Liver (tissue), 3 donors: ENCODE data around the gene MRPL41.
"Not testable (repeated sequence)": the region's sequence is repeated elsewhere in the genome, so short reads cannot be mapped to it uniquely, and the experiment has no call there.

Experiments used
- ATF3 ChIP-seq: IDR thresholded peaks from 2 replicates; pipeline ENCODE4 v1.6.1; 2016; ENCODE audit warnings: antibody characterized with exemption
- CTCF ChIP-seq: fragments of 150-350 bp; IDR thresholded peaks from 2 replicates; pipeline ENCODE4 v1.5.1; 2017; ENCODE audit warnings: improper control_type of control experiment, low read depth, low read length; ENCODE audit not compliant: missing input control
- EGR1 ChIP-seq, 2 donors: IDR thresholded peaks; 2 replicates each; pipeline ENCODE4 v1.6.1; 2016 to 2018; ENCODE audit warnings: antibody characterized with exemption in 2 of 2, low read depth in 2 of 2
- GABPA ChIP-seq, 2 donors: IDR thresholded peaks in 1 of 2; conservative IDR thresholded peaks in 1 of 2; 2 replicates each; pipeline ENCODE4 v1.6.1; 2016; ENCODE audit warnings: antibody characterized with exemption in 2 of 2, mild to moderate bottlenecking in 1 of 2, moderate library complexity in 1 of 2
- HNF4A ChIP-seq, 2 donors: conservative IDR thresholded peaks; 2 replicates each; pipeline ENCODE4 v1.6.1; 2016; ENCODE audit warnings: antibody characterized with exemption in 2 of 2, mild to moderate bottlenecking in 2 of 2
- JUND ChIP-seq, 2 donors: IDR thresholded peaks; 2 replicates each; pipeline ENCODE4 v1.6.1; 2016; ENCODE audit warnings: antibody characterized with exemption in 2 of 2
- NR2F2 ChIP-seq: IDR thresholded peaks from 2 replicates; pipeline ENCODE4 v1.6.1; 2016; ENCODE audit warnings: antibody characterized with exemption
- RAD21 ChIP-seq, 2 donors: IDR thresholded peaks; 2 replicates each; pipeline ENCODE4 v1.6.1; 2016; ENCODE audit warnings: antibody characterized with exemption in 2 of 2, mild to moderate bottlenecking in 2 of 2
- YY1 ChIP-seq: IDR thresholded peaks from 2 replicates; pipeline ENCODE4 v1.6.1; 2016; ENCODE audit warnings: antibody characterized with exemption, mild to moderate bottlenecking
- TF ChIP-seq, protein P1 (sequence below): IDR thresholded peaks from 2 replicates; pipeline ENCODE4 v1.6.1; 2016; ENCODE audit warnings: antibody characterized with exemption, mild to moderate bottlenecking
- donor health status: healthy.
- donor health status: healthy.

DNA sequence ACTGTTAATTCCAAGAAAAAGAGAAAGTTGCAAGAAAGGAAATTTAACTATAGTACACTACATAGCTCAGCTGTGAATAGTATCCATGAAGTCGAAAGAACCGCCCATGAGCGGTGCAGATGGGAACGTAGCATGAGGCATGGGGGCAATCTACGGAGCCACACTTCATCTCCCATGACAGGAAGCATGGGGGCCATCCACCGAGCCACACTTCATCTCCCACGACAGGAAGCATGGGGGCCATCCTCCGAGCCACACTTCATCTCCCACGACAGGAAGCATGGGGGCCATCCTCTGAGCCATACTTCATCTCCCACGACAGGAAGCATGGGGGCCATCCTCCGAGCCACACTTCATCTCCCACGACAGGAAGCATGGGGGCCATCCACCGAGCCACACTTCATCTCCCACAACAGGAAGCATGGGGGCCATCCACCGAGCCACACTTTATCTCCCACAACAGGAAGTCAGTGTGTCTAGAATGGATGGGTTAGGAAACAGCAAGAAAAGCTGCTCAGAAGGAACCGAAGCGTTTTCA lies 15.0 kb upstream of the MRPL41 start:
- TF ChIP-seq RAD21 (IDR thresholded peaks at IDR 0.05); CTCF; ATF3; HNF4A (conservative IDR thresholded peaks at IDR 0.05); YY1; EGR1 (IDR thresholded peaks at IDR 0.05; ENCODE audit: low read depth in 2 of 2); NR2F2; JUND (IDR thresholded peaks at IDR 0.05); GABPA (IDR thresholded peaks at IDR 0.05 in 1 of 2, conservative IDR thresholded peaks at IDR 0.05 in 1 of 2): not testable (repeated sequence)
- TF ChIP-seq, protein P1, sequence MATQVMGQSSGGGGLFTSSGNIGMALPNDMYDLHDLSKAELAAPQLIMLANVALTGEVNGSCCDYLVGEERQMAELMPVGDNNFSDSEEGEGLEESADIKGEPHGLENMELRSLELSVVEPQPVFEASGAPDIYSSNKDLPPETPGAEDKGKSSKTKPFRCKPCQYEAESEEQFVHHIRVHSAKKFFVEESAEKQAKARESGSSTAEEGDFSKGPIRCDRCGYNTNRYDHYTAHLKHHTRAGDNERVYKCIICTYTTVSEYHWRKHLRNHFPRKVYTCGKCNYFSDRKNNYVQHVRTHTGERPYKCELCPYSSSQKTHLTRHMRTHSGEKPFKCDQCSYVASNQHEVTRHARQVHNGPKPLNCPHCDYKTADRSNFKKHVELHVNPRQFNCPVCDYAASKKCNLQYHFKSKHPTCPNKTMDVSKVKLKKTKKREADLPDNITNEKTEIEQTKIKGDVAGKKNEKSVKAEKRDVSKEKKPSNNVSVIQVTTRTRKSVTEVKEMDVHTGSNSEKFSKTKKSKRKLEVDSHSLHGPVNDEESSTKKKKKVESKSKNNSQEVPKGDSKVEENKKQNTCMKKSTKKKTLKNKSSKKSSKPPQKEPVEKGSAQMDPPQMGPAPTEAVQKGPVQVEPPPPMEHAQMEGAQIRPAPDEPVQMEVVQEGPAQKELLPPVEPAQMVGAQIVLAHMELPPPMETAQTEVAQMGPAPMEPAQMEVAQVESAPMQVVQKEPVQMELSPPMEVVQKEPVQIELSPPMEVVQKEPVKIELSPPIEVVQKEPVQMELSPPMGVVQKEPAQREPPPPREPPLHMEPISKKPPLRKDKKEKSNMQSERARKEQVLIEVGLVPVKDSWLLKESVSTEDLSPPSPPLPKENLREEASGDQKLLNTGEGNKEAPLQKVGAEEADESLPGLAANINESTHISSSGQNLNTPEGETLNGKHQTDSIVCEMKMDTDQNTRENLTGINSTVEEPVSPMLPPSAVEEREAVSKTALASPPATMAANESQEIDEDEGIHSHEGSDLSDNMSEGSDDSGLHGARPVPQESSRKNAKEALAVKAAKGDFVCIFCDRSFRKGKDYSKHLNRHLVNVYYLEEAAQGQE, result not testable (repeated sequence)
